SK-N-SH (cell line): ENCODE data around the gene CYP27B1. TPM values are rescaled to one million over a fixed set of nuclear protein-coding genes. Genes with fewer than 3 reads are reported as not detected.

Experiments used
- CTCF ChIA-PET: fragments of 300-600, 350-600 bp; formaldehyde crosslinking; extraction: SDS; loops from one replicate; lab custom pipeline; 2021; lab: Yijun Ruan, JAX
- POLR2A ChIA-PET: fragments of 350-600 bp; sonication (Branson Sonifier 250); formaldehyde crosslinking; extraction: SDS; loops from one replicate; lab custom pipeline; 2020; ENCODE audit warnings: antibody characterized with exemption, inconsistent platforms; lab: Yijun Ruan, JAX
- DNase-seq: peaks from one replicate; pipeline ENCODE4 v3.0.0; 2012
- H2AFZ ChIP-seq: fragments of 200-600 bp; sonication (generic); 2 replicates; pipeline ENCODE4 v1.8.1; 2016; ENCODE audit warnings: antibody characterized with exemption, mild to moderate bottlenecking, low read depth
- H3F3A ChIP-seq: fragments of 200-600 bp; sonication (generic); replicated peaks from 2 replicates; pipeline ENCODE3; 2016; ENCODE audit warnings: antibody characterized with exemption, mild to moderate bottlenecking; ENCODE audit not compliant: insufficient read depth
- H3K27ac ChIP-seq, 2 experiments: fragments of 200-500 bp in 1 of 2; fragments of 200-600 bp in 1 of 2; sonication (Bioruptor generic) in 1 of 2; sonication (generic), shearing (Covaris generic) in 1 of 2; 2 replicates each; pipeline versions ENCODE4 v1.5.1 to v1.6.1; 2014 to 2016; ENCODE audit warnings: low read depth in 2 of 2, inconsistent platforms in 1 of 2, low read length in 1 of 2, mild to moderate bottlenecking in 1 of 2, mixed read lengths in 1 of 2
- H3K27me3 ChIP-seq: fragments of 200-600 bp; sonication (generic), shearing (Covaris generic); 2 replicates; pipeline ENCODE4 v1.6.1; 2016; ENCODE audit warnings: mixed run types; ENCODE audit not compliant: insufficient read depth
- H3K36me3 ChIP-seq, 2 experiments: fragments of 200-500 bp in 1 of 2; fragments of 200-600 bp in 1 of 2; sonication (Bioruptor generic) in 1 of 2; sonication (generic) in 1 of 2; replicated peaks in 1 of 2; 2 replicates each; pipeline versions ENCODE3 to v1.5.1; 2014 to 2016; ENCODE audit warnings: low read length in 1 of 2, mild to moderate bottlenecking in 1 of 2; ENCODE audit not compliant: insufficient read depth in 2 of 2, control insufficient read depth in 1 of 2
- H3K4me1 ChIP-seq, 2 experiments: fragments of 200-500 bp in 1 of 2; fragments of 200-600 bp in 1 of 2; sonication (Bioruptor generic) in 1 of 2; sonication (generic), shearing (Covaris generic) in 1 of 2; 2 replicates each; pipeline versions ENCODE4 v1.5.1 to v1.6.1; 2014 to 2016; ENCODE audit warnings: low read depth in 1 of 2, low read length in 1 of 2, mixed run types in 1 of 2; ENCODE audit not compliant: insufficient read depth in 2 of 2, control insufficient read depth in 1 of 2
- H3K4me2 ChIP-seq: fragments of 200-600 bp; sonication (generic), shearing (Covaris generic); 2 replicates; pipeline ENCODE4 v1.6.1; 2017; ENCODE audit warnings: mixed run types
- H3K4me3 ChIP-seq, 2 experiments: fragments of 200-500 bp in 1 of 2; fragments of 200-600 bp in 1 of 2; sonication (Bioruptor generic) in 1 of 2; sonication (generic), shearing (Covaris generic) in 1 of 2; 2 replicates each; pipeline versions ENCODE4 v1.5.1 to v1.8.1; 2014 to 2016; ENCODE audit warnings: low read depth in 2 of 2, inconsistent platforms in 1 of 2, low read length in 1 of 2, mild to moderate bottlenecking in 1 of 2, mixed read lengths in 1 of 2, moderate library complexity in 1 of 2
- H3K79me2 ChIP-seq: fragments of 200-600 bp; sonication (generic); 2 replicates; pipeline ENCODE4 v1.8.1; 2017; ENCODE audit warnings: mild to moderate bottlenecking; ENCODE audit not compliant: insufficient read depth
- H3K9ac ChIP-seq: fragments of 200-600 bp; sonication (generic); 2 replicates; pipeline ENCODE4 v1.6.1; 2017; ENCODE audit warnings: mixed run types
- H3K9me2 ChIP-seq: fragments of 200-600 bp; sonication (generic); 2 replicates; pipeline ENCODE4 v1.6.1; 2017; ENCODE audit warnings: mixed run types
- H3K9me3 ChIP-seq: fragments of 200-600 bp; sonication (generic); 2 replicates; pipeline ENCODE4 v1.6.1; 2017; ENCODE audit warnings: mixed run types, mild to moderate bottlenecking, moderate library complexity
- H4K20me1 ChIP-seq: fragments of 200-600 bp; sonication (generic); 2 replicates; pipeline ENCODE4 v1.6.1; 2017; ENCODE audit warnings: mild to moderate bottlenecking, mixed run types; ENCODE audit not compliant: insufficient read depth
- FOSL2 ChIP-seq: IDR thresholded peaks from 2 replicates; pipeline ENCODE4 v1.4.0; 2012; ENCODE audit warnings: low read depth, mild to moderate bottlenecking, moderate library complexity, borderline replicate concordance
- MAX ChIP-seq: IDR thresholded peaks from 2 replicates; pipeline ENCODE4 v1.4.0; 2012; ENCODE audit warnings: low read depth
- USF2 ChIP-seq: fragments of 150-350 bp; IDR thresholded peaks from 2 replicates; pipeline ENCODE4 v1.6.1; 2017; ENCODE audit warnings: antibody characterized with exemption, low read length, low read depth, borderline replicate concordance
- WGBS: methylation state at CpG from one replicate; pipeline ENCODE4 v1.1.6; 2017; ENCODE audit warnings: low lambda C conversion rate; 5-methylcytosine and 5-hydroxymethylcytosine counted together
- polyA plus RNA-seq, 3 experiments: library from polyadenylated mRNA; depleted of rRNA; stranded (reverse); fragments of >200 nt; gene quantifications; 2 replicates each; pipeline ENCODE4 v1.2.3, GENCODE V29; 2012
- TF ChIP-seq, protein P1 (sequence below): IDR thresholded peaks from 2 replicates; pipeline ENCODE4 v1.6.1; 2012; ENCODE audit warnings: mild to moderate bottlenecking, low read depth, low read length, moderate library complexity
- TF ChIP-seq, protein P2 (sequence below): IDR thresholded peaks from 2 replicates; pipeline ENCODE4; 2012
- TF ChIP-seq, protein P3 (sequence below): fragments of 200-600 bp; sonication (generic); IDR thresholded peaks from 2 replicates; pipeline ENCODE4 v1.6.1; 2017; ENCODE audit warnings: antibody characterized with exemption, mild to moderate bottlenecking, moderate library complexity

The CYP27B1 gene
- polyA plus RNA-seq, 1 of the 3 experiments (the other 2 are of a cell fraction): 1.7 TPM

GRCh38 chr12:57727758-57728395, 39.0 kb downstream of the CYP27B1 start:
- H3K27me3 ChIP-seq: no peaks in the 10 kb centered on the region
- H3K9ac ChIP-seq: no peak overlapping the region
- peaks cover 3 to 15% of the 10 kb centered on the region in 2 experiments for H3K36me3 ChIP-seq
- ChIA-PET POLR2A (no interaction called here), CTCF (interaction anchor here (3.1 to 9.4 kb wide), 2 partner anchors 8 to 145 kb away, joined by 9 to 133 read pairs; partner anchors contain the start of gene AGAP2)
- H3K4me3 ChIP-seq: no peak overlapping the region
- H3F3A ChIP-seq: peaks cover 18% of the 10 kb centered on the region
- 94% methylated on average over 16 of the region's 21 CpGs for WGBS
- DNase-seq: no peak
- H3K9me2 ChIP-seq: no peaks in the 10 kb centered on the region
- peaks cover 0 to 8% of the 10 kb centered on the region in 2 experiments; a peak in 1 of 4 replicates for H3K4me1 ChIP-seq
- TF ChIP-seq, protein P1, sequence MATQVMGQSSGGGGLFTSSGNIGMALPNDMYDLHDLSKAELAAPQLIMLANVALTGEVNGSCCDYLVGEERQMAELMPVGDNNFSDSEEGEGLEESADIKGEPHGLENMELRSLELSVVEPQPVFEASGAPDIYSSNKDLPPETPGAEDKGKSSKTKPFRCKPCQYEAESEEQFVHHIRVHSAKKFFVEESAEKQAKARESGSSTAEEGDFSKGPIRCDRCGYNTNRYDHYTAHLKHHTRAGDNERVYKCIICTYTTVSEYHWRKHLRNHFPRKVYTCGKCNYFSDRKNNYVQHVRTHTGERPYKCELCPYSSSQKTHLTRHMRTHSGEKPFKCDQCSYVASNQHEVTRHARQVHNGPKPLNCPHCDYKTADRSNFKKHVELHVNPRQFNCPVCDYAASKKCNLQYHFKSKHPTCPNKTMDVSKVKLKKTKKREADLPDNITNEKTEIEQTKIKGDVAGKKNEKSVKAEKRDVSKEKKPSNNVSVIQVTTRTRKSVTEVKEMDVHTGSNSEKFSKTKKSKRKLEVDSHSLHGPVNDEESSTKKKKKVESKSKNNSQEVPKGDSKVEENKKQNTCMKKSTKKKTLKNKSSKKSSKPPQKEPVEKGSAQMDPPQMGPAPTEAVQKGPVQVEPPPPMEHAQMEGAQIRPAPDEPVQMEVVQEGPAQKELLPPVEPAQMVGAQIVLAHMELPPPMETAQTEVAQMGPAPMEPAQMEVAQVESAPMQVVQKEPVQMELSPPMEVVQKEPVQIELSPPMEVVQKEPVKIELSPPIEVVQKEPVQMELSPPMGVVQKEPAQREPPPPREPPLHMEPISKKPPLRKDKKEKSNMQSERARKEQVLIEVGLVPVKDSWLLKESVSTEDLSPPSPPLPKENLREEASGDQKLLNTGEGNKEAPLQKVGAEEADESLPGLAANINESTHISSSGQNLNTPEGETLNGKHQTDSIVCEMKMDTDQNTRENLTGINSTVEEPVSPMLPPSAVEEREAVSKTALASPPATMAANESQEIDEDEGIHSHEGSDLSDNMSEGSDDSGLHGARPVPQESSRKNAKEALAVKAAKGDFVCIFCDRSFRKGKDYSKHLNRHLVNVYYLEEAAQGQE: peak; percentile 82; the same call in 1 of the 2 replicates
- TF ChIP-seq FOSL2 (no peak), USF2 (no peak)
- H4K20me1 ChIP-seq: no peaks in the 10 kb centered on the region
- no peak overlapping the region for H3K4me2 ChIP-seq
- H3K79me2 ChIP-seq: no peaks in the 10 kb centered on the region
- no peaks in the 10 kb centered on the region for H3K9me3 ChIP-seq
- H3K27ac ChIP-seq: no peak overlapping the region
- H2AFZ ChIP-seq: no peak overlapping the region

DNA sequence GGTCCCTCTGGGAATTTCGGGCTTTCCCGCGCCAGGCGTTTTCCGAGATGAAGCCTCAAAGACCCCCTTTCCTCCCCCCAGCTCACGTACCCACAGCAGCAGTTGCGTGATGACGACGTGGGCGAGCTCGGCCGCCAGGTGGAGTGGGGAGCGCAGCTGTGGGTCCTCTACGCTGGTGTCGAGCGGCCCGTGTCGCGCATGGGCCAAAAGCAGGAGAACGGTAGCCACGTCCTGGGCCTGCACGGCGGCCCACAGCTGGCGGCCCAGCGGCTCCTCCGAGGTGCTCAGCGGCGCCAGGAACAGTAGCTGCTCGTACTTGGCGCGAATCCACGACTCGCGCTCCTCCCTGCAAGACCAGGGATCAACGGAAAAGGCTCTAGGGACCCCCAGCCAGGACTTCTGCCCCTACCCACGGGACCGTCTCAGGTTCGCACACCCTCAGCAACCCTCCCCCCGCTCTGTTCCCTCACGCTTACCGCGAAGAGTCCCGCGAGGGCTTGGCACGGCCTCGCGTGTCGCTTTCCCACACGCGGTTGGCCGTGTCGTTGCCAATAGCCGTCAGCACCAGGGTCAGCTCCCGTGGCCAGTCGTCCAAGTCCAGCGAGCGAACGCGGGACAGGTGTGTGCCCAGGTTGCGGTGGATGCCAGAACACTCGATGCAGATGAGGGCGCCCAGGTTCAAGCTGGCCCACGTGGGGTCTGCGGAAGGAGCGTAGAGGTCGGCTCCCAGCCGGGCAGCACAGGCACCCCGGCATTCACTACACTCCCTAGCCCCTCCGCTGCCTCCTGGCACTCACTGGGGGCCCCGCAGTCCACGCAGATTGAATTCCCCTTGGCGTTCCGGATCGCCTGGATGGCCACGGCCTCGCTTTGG, 39.8 kb downstream of the CYP27B1 start:
- Histone ChIP-seq H3K79me2 (no peaks in the 10 kb centered on the region), H3K9me3 (no peaks in the 10 kb centered on the region), H3F3A (peaks cover 18% of the 10 kb centered on the region), H3K27ac (peak overlapping the region in 1 of 2 experiments; percentile 82; a peak in 1 of 4 replicates), H3K4me3 (peak overlapping the region; percentile 76 to 79), H3K4me2 (peak overlapping the region; percentile 85), H4K20me1 (no peaks in the 10 kb centered on the region), H3K9ac (peak overlapping the region; percentile 82; the same call in 1 of the 2 replicates), H3K4me1 (peaks cover 0 to 8% of the 10 kb centered on the region in 2 experiments; a peak in 1 of 4 replicates), H3K36me3 (peaks cover 3 to 13% of the 10 kb centered on the region in 2 experiments), H3K27me3 (no peaks in the 10 kb centered on the region), H2AFZ (peak overlapping the region; percentile 89; the same call in 1 of the 2 replicates), H3K9me2 (no peaks in the 10 kb centered on the region)
- whole genome bisulfite sequencing: 77% methylated on average over 59 of the region's 76 CpGs
- POLR2A ChIA-PET: interaction anchor here (1.5 to 3.6 kb wide), 3 partner anchors 9 to 25 kb away, joined by 7 to 21 read pairs (median 18); partner anchors contain the start of genes CDK4 and TSPAN31
- CTCF ChIA-PET: interaction anchor here (1.2 to 9.4 kb wide), 16 partner anchors 9 to 144 kb away, joined by 3 to 133 read pairs (median 6); partner anchors contain the start of genes AGAP2, B4GALNT1, CDK4 and OS9
- no peak for DNase-seq
- TF ChIP-seq MAX: 0 out of 2 replicates have a peak, but pooled peaks have one; percentile 0
- TF ChIP-seq, protein P1: peak; percentile 86
- TF ChIP-seq, protein P2, sequence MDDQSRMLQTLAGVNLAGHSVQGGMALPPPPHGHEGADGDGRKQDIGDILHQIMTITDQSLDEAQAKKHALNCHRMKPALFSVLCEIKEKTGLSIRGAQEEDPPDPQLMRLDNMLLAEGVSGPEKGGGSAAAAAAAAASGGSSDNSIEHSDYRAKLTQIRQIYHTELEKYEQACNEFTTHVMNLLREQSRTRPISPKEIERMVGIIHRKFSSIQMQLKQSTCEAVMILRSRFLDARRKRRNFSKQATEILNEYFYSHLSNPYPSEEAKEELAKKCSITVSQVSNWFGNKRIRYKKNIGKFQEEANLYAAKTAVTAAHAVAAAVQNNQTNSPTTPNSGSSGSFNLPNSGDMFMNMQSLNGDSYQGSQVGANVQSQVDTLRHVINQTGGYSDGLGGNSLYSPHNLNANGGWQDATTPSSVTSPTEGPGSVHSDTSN: no peak
- TF ChIP-seq, protein P3, sequence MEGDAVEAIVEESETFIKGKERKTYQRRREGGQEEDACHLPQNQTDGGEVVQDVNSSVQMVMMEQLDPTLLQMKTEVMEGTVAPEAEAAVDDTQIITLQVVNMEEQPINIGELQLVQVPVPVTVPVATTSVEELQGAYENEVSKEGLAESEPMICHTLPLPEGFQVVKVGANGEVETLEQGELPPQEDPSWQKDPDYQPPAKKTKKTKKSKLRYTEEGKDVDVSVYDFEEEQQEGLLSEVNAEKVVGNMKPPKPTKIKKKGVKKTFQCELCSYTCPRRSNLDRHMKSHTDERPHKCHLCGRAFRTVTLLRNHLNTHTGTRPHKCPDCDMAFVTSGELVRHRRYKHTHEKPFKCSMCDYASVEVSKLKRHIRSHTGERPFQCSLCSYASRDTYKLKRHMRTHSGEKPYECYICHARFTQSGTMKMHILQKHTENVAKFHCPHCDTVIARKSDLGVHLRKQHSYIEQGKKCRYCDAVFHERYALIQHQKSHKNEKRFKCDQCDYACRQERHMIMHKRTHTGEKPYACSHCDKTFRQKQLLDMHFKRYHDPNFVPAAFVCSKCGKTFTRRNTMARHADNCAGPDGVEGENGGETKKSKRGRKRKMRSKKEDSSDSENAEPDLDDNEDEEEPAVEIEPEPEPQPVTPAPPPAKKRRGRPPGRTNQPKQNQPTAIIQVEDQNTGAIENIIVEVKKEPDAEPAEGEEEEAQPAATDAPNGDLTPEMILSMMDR: 0 out of 2 replicates have a peak, but pooled peaks have one; percentile 18
